HG03520 (cell line): ENCODE measurements around the gene GPR32.
"Not testable (repeated sequence)": the region's sequence is repeated elsewhere in the genome, so short reads cannot be mapped to it uniquely, and the experiment has no call there.

Source experiments
- ATAC-seq: cut with Tn5 transposase; IDR thresholded peaks from one replicate; pipeline ENCODE4 v1.9.1; 2021; ENCODE audit warnings: mild to moderate bottlenecking, moderate library complexity; ENCODE audit not compliant: unreplicated experiment

The GPR32 gene

DNA sequence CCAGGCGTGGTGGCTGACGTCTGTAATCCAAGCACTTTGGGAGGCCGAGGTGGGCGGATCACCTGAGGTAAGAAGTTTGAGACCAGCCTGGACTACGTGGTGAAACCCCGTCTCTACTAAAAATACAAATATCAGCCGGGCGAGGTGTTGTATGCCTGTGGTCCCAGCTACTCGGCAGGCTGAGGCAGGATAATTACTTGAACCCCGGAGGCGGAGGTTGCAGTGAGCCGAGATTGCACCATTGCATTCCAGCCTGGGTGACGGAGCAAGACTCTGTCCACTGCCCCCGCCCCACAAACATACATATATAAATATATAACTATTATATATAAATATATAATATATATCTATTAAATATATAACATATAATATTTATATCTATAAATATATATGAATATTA is 23.1 kb upstream of the GPR32 start:
- not testable (repeated sequence) for ATAC-seq

DNA sequence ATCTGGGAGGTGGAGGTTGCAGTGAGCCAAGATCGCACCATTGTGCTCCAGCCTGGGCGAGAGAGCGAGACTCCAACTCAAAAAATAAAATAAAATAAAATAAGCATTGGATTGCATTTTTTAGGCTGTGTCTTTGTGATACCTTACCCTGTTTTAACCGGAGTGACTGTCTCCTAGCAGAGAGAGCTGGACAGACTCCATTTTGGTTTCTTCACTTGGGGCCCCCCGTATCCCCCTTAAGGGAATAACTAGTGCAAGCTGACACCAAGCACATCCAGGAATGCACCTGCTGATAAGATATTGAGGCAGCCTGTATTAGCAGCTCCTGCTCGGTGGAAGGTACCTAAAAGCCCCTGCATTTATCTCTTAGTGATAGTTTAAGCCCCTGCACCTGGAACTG is 20.8 kb upstream of the GPR32 start:
- no peak for ATAC-seq

DNA sequence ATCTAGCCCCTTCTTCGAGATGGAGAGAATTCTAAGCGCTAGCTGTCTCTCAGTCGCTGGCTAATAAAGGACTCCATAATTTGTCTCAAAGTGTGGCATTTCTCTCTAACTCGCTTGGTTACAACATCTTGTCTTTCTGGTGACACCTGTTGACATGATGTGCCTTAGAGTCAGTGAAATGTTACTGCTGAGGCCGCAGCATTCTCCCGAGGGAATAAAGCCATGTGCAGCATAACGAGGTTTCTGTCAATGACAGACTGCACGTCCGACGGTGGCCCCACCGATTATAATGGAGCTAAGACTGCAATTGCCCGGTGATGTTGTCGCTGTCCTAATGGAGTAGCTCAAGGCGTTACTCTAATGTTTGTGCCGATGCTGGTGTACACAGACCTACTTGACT is 20.3 kb upstream of the GPR32 start:
- ATAC-seq = no peak

DNA sequence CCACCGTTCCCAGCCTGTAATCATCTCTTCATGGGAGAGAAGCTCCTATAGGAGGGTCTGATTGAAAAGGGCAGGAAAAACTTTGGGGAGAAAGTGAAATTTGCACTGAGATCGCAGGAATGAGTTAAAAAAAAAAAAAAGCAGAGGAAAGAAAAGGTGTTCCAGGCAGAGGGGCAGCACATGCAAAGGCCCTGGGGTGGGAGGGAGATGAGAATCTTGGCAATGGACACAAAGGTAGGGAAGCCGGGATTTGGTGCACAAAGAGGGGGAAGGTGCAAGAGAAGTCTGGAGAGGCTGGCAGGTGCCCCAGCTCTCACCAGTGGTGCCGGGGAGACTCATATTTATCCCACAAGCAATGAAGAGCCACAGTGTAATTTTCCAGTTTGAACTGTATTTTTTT is 16.4 kb upstream of the GPR32 start:
- no peak for ATAC-seq

DNA sequence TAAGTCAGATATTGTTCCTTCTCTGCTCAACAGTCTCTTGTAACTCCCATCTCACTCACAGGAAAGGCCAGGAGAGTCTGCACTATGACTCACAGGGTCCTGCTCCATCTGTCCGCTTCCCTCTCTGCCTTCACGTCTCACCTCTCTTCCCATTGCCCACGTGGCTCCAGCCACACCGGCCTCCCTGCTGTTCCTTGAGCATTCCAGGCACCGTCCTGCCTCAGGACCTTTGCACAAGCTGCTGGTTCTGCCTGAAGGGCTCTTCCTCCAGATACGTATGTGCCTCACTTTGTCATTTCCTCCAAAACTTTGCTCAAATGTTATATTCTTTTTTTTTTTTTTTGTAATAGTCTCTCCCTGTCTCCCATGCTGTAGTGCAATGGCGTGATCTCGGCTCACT is 14.0 kb upstream of the GPR32 start:
- not testable (repeated sequence) for ATAC-seq

DNA sequence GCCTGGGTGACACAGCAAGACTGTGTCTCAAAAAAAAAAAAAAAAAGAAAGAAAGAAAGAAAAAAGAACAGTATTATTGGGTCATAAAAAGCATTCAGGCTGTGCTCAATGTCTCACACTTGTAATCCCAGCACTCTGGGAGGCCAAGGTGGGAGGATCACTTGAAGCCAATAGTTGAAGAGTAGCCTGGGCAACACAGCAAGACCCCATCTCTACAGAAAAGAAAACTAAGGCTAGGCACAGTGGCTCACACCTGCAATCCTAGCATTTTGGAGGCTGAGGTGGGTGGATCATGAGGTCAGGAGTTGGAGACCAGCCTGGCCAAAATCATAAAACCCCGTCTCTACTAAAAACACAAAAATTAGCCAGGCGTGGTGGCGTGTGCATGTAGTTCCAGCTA is 12.6 kb upstream of the GPR32 start:
- not testable (repeated sequence) for ATAC-seq

DNA sequence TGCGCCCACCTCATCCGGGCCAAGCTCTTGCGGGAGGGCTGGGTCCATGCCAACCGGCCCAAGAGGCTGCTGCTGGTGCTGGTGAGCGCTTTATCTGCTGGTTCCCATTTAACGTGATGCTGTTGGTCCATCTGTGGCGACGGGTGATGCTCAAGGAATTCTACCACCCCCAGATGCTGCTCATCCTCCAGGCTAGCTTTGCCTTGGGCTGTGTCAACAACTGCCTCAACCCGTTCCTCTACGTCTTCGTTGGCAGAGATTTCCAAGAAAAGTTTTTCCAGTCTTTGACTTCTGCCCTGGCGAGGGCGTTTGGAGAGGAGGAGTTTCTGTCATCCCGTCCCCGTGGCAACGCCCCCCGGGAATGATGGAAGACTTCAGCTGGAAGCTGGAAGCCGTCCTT is 11.2 kb upstream of the GPR32 start:
- ATAC-seq = not testable (repeated sequence)

DNA sequence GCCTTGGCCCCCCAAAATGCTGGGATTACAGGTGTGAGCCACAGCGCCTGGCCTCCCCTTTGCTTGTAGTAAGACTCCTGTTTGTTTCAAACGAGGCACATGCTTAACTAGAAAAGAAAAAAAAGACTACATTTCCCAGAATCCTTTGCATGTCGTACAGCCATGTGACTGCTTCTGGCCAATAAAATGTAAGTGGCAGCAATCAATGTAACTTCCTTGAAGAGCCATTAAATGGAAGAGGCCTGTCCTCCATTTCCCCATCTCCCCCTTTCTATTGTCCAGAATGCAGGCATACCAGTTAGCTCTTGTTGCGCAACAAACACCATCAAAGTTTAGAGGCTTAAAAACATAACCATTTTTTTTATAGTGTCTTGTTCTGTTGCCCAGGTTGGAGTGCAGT is 10.4 kb upstream of the GPR32 start:
- ATAC-seq = no peak

DNA sequence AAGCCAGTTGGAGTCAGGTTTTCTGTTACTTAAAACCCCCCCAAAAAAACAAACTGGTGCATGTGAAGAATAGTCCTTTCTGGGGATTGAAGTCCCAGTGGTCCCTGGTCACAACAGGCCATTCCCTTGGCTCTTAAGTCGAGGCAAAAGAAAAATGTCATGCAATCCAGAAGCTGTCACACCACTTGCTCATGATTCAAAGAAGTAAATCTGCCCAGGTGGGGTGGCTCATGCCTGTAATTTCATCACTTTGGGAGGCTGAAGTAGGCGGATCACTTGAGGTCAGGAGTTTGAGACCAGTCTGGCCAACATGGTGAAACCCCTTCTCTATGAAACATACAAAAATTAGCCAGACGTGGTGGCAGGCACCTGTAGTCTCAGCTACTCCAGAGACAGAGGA is 8.8 kb upstream of the GPR32 start:
- ATAC-seq = not testable (repeated sequence)

DNA sequence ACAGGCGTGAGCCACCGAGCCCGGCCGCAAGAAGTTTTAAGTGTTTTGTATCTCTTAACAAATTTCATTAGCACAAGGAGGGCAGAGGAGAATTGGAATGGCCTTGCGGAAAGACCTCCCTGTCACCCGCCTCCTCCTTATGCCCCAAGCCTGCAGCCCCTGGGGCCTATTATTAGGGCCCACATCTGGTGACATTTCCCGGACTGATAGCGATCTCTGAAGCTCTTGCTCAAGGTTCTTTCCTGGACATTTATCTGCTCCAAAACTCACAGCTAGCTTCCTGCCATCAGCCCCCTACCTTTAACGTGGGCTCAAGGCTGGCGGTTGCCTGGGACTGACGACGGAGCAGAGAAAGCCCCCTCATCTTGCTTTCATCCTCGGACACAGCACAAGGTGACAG is 6.7 kb upstream of the GPR32 start:
- ATAC-seq = not testable (repeated sequence)

DNA sequence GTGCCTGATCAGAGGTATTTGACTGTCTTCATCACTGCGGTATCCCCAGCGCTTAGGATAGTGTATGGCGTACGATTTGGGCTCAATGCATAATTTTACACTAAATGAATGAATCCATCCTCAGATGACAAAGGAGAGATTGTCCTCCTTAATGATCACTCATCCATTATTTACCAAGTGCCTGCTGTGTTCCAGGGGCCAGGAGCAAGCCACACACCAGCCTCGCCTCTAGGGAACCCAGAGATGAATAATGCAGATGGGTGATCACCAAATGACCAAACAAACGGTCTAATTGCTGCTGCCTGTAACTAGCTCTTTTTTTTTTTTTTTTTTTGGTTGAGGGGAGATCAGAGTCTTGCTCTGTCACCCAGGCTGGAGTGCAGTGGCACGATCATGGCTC is 5.9 kb upstream of the GPR32 start:
- no peak for ATAC-seq

DNA sequence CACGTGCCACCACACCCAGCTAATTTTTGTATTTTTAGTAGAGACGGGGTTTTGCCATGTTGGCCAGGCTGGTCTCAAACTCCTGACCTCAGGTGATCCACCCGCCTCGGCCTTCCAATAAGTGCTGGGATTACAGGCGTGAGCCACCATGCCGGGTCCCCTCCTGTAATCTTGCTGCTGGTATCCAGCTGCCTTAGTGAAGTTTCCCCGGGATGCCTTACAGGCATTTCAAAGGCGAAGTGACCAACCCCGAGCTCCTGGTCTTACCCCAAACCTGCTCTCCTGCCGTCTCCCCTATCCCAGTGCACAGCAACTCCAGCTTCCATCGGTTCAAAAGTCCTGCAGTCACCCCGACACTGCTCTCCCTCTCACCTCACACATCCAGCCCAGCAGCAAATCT is 3.5 kb upstream of the GPR32 start:
- ATAC-seq = not testable (repeated sequence)

DNA sequence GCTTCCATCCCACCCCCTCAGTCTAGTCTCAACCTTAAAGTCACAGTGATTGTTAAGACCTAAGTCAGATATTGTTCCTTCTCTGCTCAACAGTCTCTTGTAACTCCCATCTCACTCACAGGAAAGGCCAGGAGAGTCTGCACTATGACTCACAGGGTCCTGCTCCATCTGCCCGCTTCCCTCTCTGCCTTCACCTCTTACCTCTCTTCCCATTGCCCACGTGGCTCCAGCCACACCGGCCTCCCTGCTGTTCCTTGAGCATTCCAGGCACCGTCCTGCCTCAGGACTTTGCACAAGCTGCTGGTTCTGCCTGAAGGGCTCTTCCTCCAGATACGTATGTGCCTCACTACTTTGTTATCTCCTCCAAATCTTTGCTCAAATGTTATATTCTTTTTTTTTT is 3.0 kb upstream of the GPR32 start:
- ATAC-seq = not testable (repeated sequence)

DNA sequence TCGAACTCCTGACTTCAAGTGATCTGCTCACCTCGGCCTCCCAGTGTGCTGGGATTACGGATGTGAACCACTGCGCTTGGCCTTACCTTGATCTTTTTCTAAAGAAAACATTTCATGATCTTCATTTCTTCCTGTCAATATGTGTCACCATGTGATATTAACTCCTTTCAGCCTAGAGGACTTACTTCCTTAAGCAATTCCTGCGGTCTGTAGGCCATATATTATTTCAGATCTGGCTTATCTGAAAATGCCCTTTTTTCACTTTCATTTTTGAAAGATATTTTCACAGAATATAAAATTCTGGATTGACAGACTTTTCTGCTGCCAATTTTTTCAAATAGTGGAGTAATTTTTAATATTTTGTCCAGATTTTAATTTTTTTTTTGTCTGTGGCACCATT is 2.0 kb upstream of the GPR32 start:
- ATAC-seq = no peak

DNA sequence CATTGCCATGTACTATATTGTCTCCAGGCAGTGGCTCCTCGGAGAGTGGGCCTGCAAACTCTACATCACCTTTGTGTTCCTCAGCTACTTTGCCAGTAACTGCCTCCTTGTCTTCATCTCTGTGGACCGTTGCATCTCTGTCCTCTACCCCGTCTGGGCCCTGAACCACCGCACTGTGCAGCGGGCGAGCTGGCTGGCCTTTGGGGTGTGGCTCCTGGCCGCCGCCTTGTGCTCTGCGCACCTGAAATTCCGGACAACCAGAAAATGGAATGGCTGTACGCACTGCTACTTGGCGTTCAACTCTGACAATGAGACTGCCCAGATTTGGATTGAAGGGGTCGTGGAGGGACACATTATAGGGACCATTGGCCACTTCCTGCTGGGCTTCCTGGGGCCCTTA is 624 bp downstream of the GPR32 start:
- ATAC-seq = no peak

DNA sequence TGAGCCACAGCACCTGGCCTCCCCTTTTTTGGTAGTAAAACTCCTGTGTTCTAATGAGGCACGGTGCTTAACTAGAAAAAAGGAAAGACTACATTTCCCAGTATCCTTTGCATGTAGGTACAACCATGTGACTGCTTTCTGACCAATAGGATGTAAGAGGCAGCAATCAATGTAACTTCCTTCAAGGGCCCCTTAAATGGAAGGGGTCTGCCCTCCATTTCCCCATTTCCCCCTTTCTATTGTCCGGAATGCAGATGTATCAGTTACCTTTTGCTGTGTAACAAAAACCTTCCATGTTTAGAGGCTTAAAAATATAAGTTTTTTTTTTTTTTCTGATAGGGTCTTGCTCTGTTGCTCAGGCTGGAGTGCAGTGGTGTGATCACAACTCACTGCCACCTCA is 2.2 kb downstream of the GPR32 start:
- no peak for ATAC-seq

DNA sequence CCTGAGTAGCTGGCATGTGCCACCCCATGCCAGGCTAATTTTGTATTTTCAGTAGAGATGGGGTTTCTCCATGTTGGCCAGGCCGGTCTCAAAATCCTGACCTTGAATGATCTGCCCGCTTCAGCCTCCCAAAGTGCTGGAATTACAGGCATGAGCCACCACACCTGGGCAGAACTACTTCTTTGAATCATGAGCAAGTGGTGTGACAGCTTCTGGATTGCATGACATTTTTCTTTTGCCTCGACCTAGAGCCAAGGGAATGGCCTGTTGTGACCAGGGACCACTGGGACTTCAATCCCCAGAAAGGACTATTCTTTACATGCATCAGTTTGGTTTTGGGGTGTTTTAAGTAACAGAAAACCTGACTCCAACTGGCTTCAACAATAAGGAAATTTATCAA is 2.6 kb downstream of the GPR32 start:
- ATAC-seq = not testable (repeated sequence)

DNA sequence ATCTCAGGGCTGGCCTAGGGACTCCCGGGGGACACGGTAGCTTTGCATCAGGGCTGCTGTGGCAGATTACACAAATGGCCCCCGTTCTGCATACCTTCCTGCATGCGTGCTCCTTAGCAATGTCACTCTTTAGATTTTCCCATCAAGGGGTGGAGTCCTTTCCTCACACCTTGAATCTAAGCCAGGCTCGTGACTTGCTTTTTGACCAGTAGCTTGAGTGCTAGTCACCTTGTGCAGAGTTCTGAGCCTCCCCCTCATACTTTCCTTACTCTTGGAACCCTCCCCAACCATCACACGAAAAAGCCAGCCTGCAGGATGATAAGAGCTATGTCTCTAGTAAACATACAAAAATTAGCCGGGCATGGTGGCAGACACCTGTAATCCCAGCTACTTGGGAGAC is 3.2 kb downstream of the GPR32 start:
- not testable (repeated sequence) for ATAC-seq

DNA sequence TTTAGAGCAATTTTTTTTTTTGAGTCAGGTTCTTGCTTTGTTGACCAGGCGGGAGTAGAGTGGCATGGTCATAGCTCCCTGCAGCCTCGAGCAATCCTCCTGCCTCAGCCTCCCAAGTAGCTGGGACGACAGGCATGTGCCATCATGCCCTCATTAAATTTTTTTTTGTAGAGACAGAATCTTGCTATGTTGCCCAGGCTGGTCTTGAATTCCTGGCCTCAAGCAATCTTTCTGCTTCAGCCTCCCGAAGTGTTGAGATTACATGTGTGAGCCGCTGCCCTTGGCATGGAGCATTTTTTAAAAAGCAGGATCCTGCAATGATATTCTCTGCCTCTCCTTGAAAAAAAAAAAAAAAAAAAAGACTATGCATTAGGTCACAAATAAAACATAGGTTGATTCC is 5.9 kb downstream of the GPR32 start:
- ATAC-seq = no peak

DNA sequence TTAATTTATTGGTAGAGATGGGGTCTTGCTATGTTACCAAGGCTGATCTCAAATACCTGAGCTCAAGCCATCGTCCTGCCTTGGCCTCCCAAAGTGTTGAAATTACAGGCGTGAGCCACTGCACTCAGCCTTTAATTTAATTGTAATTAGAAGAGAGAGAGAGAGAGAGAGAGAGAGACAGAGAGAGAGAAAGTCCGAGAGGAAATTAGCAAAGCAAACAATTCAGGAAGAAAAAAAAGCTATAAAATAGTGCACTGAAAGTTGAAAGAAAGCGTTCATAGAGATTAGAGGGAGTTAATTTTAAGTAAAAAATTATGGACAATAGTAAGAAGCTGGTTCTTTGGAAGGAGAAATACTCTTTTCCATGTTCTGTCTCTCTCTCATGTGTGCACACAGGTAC is 7.0 kb downstream of the GPR32 start:
- no peak for ATAC-seq

DNA sequence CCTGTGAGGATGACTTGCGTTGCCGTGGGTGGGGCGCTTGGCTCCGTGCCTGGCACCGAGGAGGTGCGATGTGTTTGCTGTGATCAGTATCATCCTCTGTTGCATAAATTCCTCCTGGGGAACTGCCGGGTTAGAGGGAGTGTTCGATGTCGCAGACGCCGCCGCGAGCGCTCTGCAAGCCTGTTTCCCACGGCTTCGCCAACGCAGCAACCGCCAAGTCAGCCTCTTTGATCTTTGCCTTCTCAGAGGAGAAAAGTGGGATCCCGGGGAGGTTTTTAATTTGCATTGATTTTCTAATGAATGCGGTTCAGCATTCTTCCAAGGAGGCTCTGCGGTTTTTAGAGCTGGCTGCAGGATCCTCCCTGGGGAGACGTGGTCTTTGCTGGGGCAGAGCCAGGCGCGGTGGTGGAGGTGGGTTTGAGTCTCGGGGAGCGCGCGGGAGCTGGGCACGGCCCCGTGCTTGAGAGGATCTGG is 7.6 kb downstream of the GPR32 start:
- no peak for ATAC-seq

DNA sequence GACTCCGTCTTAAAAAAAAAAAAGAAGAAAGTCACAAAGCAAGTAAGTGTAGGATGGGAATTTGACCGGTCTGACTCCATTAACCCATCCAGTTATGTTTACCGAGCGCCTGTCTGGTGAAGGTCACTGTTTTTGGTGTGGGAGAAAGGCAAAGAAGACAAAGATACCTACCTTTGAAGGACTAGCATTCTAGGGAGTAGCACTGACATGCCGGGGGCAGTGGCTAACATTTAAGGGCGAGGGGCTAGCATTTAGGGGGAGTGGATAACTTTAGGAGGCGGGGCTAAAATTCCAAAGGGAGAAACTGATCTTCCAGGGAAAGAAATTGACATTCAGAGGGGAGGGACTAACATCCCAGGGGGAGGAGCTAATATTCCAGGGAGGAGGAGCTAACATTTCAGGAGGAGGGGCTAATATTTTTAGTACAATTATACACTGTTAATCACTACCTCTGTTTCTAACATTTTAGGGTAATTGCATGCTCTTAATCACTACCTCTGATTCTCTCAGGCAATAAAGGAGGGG is 8.7 kb downstream of the GPR32 start:
- no peak for ATAC-seq
